GM19463 (cell line): Measurements from ENCODE around the gene ZBTB21.

Experiments
- ATAC-seq: cut with Tn5 transposase; IDR thresholded peaks from one replicate; pipeline ENCODE4 v1.9.1; 2021; ENCODE audit warnings: mild to moderate bottlenecking, moderate library complexity; ENCODE audit not compliant: unreplicated experiment

ZBTB21 gene

GRCh38 chr21:42040411-42041180 is 30.4 kb upstream of the ZBTB21 start:
- no peak for ATAC-seq

GRCh38 chr21:42039911-42040351 is 29.8 kb upstream of the ZBTB21 start:
- no peak for ATAC-seq

- ATAC-seq: no peak
Observed at GRCh38 chr21:42039470-42039901, 29.3 kb upstream of the ZBTB21 start.

DNA sequence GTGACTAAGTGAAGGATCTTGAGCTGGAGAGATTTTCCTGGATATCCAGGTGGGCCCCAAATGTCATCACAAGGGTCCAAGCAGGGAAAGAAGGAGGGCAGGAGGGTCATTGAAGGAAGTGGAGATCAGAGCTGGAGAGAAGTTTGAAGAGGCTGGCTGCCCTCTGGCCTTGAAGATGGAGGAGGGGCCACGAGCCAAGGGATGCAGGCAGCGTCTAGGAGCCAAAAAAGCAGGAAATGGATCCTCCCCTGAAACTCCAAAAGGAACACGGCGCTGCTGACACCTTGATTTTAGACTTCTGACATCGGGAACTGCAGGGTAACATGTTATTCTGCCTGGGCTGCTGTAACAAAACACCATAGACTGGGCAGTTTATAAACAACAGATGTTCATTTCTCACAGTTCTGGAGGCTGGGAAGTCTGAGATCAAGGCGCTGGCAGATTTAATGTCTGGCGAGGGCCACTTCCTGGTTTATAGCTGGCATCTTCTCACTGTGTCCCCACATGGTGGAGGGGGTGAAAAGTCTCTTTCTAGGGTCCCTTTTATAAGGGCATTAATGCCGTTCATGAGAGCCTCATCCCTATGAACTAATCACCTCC is 28.8 kb upstream of the ZBTB21 start:
- no peak for ATAC-seq

GRCh38 chr21:42038393-42038792 is 28.2 kb upstream of the ZBTB21 start:
- ATAC-seq: no peak

GRCh38 chr21:42037943-42038342 is 27.8 kb upstream of the ZBTB21 start:
- ATAC-seq: no peak

DNA sequence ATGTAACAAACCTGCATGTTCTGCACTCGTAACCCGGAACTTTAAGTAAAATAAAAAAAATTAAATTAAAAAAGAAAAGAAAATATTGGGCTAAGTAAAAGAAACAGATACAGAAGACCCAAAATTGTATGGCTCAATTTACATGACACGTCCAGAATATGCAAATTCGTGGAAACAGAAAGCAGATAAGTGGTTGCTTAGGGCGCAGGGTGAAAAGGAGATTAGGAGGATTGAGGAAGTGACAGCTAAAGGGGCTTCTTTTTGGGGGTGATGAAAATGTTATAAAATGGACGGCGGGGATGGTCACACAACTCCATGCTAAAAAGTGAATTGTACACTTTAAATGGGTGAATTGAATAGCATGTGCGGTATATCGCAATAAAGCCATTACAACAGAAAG is 27.4 kb upstream of the ZBTB21 start:
- ATAC-seq: no peak

- ATAC-seq: no peak
Observed at GRCh38 chr21:42036313-42036712, 26.2 kb upstream of the ZBTB21 start.

DNA sequence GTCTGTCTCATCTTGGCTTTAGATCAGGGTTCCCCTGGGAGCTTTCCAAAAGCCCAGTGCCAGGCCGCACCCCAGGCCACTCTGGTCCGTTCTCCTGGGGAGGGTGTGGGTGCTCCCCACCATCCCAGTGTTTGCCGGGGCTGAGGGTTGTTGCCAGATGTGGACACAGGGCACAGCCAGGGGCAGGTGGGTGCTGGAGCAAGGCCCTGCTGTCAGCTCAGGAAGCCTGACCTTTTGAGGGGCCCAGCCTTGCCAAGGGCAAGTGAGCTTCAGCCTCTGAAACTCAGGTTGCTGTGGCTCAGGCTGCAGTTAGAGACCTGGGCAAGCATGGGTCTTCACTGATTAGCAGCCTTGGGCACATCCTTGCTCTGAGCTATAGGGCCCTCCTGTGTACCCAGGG is 22.8 kb upstream of the ZBTB21 start:
- ATAC-seq: no peak

DNA sequence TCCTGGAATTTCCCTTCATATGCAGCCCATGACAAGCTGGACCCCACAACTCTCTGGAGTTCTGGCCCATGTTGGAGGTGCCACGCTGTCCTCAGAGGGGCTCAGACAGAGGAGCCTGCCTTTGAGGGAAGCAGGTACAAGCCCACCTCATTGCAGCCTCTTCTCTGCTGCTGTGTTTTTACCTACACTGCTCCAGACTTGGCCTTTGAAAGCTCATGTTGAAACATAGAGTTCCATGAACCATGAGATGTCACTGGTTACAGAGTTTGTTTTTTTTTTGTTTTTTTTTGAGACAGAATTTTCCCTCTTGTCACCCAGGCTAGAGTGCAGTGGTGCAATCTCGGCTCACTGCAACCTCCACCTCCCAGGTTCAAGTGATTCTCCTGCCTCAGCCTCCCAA is 22.1 kb upstream of the ZBTB21 start:
- no peak for ATAC-seq

DNA sequence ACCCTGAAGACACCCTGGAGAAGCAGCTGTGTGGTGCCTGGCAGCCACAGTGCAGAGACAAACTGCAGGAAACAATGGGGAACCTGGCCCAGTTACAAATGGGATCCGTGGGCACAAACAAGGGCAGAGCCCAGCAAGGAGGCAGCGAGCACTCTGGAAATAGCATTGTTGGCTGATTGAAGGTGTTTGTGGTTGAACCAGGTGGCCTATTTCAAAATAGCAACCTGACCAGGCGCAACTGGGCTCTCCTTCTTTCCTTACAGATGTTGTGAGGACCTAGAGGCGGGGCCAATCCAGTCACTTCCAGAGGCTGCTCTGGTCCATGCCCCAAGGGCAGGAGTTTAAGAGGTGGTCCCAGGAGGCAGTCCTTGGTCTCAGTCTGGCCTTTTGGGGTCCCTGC is 21.7 kb upstream of the ZBTB21 start:
- ATAC-seq: no peak

DNA sequence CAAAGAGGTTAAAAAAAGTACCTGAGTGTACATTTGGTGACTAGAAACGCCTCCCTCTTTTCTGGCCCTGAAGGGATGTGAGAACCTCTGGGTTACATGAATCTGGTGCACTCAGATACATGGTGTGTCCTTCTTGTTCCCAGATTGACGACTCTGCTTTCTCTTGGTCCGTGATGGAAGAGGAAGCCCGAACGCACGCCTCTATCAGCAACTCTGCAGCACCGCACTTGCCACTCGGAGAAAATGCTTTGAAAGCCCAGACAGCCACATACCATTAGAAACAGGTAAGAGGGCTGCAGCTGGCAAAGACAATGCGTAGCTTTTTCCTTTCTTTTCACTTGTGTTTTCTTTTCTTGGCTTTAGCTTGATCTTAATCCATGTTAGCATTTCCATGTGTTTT is 21.1 kb upstream of the ZBTB21 start:
- no peak for ATAC-seq

- no peak for ATAC-seq
Observed at GRCh38 chr21:42030311-42030710, 20.2 kb upstream of the ZBTB21 start.

GRCh38 chr21:42028766-42029425 is 18.7 kb upstream of the ZBTB21 start:
- ATAC-seq: no peak

DNA sequence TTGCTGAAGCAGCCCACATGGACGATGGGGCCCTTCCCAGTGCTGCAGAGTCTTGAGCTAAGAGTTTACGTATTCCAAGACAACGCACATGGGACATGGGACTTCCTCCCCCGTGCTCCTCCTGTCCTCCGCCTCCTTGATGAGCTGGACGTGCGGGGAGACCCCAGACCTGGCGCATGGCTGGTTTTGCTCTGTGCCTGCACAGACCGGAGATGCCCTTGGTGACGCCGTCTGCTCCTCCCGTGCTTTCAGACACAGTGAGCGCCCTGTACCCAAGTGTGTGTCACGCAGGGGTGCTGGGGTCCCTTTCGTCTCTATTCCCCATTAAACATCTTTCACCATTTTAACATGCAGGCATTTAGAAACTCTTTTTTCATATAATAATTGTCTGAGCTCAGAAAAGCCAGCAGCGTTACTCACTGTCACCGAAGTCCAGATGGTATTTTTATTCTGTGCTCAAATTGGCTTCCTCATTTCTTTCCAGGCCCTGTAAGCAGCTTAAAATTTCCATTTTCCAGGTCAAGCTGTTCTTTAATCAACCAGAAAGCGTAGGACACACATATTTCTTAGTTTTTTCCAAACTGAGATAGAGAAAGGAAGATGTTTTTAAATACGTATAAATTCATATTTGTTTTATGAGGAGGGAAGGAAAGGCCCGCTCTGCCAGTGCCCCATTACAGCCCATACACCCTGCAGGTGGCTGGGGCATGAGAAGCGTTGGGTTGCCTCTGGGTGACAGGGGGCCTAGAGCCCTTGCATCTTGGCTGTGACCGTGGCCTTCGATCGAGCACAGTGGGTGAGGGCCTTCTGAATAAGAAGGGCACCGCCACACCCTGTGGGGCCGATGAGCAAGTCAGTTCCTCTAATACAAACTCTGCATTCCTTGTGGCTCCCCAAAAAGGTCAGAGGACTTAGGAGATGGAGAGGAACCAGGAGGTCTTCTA is 17.9 kb upstream of the ZBTB21 start:
- ATAC-seq: no peak

GRCh38 chr21:42027085-42027821 is 17.1 kb upstream of the ZBTB21 start:
- ATAC-seq: no peak

DNA sequence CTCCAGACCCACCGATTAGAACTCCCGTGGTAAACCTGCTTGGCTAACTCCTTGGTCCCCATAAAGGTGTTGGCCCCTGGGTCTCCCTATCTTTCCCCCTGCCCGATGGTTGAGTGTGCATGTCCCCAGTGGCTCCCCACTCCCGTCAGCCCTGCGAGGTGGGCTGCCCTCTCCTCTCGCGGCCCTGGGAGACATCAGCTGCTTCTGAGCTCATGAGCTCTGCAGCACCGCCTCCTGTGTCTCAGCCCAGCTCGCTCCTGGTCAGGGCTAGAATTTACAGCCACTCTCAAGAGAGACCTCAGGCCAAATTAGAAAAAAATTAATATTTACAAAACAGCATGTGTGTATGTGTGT is 15.9 kb upstream of the ZBTB21 start:
- ATAC-seq: no peak

DNA sequence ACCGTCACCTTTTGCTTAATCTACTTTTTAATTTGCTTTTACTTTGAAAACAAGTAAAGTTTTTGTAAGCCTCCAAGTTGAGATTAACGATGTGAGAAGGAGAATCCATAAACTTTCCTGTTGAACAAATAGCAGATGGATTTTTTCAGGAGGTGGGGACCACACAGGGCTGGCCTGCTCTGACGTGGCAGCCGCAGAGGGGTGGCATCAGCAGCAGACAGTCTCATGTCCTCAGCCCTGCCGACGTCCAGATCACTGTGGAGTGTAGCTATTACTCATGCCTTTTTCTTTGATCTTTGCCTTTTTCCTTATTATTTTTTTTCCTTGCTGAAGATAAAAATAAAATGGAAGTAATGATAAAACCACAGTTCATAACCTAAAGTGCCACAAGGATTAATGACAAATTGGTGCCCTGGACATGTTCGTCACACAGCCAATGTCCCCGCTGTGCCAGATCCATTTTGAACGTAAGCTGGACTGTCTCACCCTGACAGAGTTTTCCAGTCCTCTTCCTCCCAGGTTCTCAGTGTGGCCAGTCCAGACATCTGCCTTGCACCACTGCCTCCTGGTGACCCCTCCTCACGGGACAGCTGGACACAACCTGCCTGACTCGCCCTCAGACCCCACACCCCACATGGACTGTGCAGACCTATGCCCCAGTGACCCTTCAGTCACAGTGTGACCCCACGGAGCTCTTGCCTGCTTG is 15.4 kb upstream of the ZBTB21 start:
- ATAC-seq: no peak

GRCh38 chr21:42022906-42023305 is 12.7 kb upstream of the ZBTB21 start:
- no peak for ATAC-seq

DNA sequence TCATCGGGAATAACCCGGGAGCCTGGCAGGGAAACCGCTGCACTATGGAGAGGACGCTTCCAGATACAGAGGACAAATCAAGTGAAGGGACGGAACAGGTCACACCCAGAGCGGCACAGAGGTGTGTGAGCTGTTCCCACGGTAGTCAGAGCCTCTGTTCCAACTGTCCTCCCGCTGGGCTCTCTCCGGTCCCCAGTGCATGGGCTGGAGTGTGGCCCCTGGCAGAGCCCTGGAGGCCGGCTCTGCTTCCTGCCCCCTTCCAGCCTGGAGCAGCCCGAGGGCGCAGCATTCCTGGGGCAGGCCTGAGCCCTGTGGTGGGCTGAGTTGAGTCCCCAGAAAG is 11.9 kb upstream of the ZBTB21 start:
- ATAC-seq: no peak
